Measurements from ENCODE around the gene RAPGEF6.

- no peak for TF ChIP-seq CTCF (IDR thresholded peaks at IDR 0.05; ENCODE audit: low read depth, low read length)
- no peak for TF ChIP-seq EZH2phosphoT487 (IDR thresholded peaks at IDR 0.05; ENCODE audit: low read depth)
Measured at GRCh38 chr5:131607903-131608540, 27.0 kb downstream of the RAPGEF6 start.
